ENCODE data around the gene CCDC9B.

GRCh38 chr15:40295877-40296560 is 44.7 kb downstream of the CCDC9B start:
- TF ChIP-seq POLR2AphosphoS5 (IDR thresholded peaks at IDR 0.05), result peak in 2 of 3 donors; percentile 12 to 20
- TF ChIP-seq CTCF (IDR thresholded peaks at IDR 0.05 in 8 of 11, conservative IDR thresholded peaks at IDR 0.05 in 3 of 11), result no peak

Measured in spleen (tissue), 7 donors.